Thymus (tissue), 11 donors: ENCODE data around the gene TTC34. TPM values are rescaled to one million over a fixed set of nuclear protein-coding genes. Genes with fewer than 3 reads are reported as not detected.
"Not testable (repeated sequence)": the region's sequence is repeated elsewhere in the genome, so short reads cannot be mapped to it uniquely, and the experiment has no call there.

Experiments
- DNase-seq, 9 donors: peaks; one replicate each; pipeline ENCODE4 v3.0.0-alpha.2; 2013; ENCODE audit warnings: low spot score in 9 of 9, low read depth in 6 of 9, missing footprints in 1 of 9
- H3K27ac ChIP-seq, 2 donors: one replicate each; pipeline ENCODE4 v1.5.1; 2013; ENCODE audit warnings: control low read depth in 1 of 2, low read depth in 1 of 2, low read length in 1 of 2, mild to moderate bottlenecking in 1 of 2, moderate library complexity in 1 of 2
- H3K27me3 ChIP-seq, 2 donors: one replicate each; pipeline ENCODE4 v1.5.1; 2013; ENCODE audit warnings: low read length in 1 of 2; ENCODE audit not compliant: control insufficient read depth in 2 of 2, insufficient read depth in 1 of 2
- H3K36me3 ChIP-seq, 2 donors: one replicate each; pipeline ENCODE4 v1.5.1; 2013; ENCODE audit warnings: low read length in 1 of 2, mild to moderate bottlenecking in 1 of 2, moderate library complexity in 1 of 2; ENCODE audit not compliant: control insufficient read depth in 2 of 2, insufficient read depth in 2 of 2
- H3K4me1 ChIP-seq, 2 donors: one replicate each; pipeline ENCODE4 v1.5.1; 2013; ENCODE audit warnings: low read length in 2 of 2; ENCODE audit not compliant: control insufficient read depth in 2 of 2, insufficient read depth in 2 of 2
- H3K4me3 ChIP-seq, 2 donors: one replicate each; pipeline ENCODE4 v1.5.1; 2013; ENCODE audit warnings: low read length in 2 of 2, control low read depth in 1 of 2, mild to moderate bottlenecking in 1 of 2
- H3K9me3 ChIP-seq, 2 donors: one replicate each; pipeline ENCODE4 v1.5.1; 2013; ENCODE audit warnings: low read length in 1 of 2, mild to moderate bottlenecking in 1 of 2; ENCODE audit not compliant: control insufficient read depth in 2 of 2, insufficient read depth in 1 of 2
- WGBS: extraction: QIAGEN DNeasy Blood & Tissue Kit; methylation state at CpG from one replicate; pipeline ENCODE4 v1.1.7; 2013; 5-methylcytosine and 5-hydroxymethylcytosine counted together
- polyA plus RNA-seq: library from polyadenylated mRNA; stranded (reverse); fragments of 200-250 nt; gene quantifications from one replicate; pipeline ENCODE4 v1.2.3, GENCODE V29; 2013
- total RNA-seq: library from RNA; stranded (reverse); fragments of 120-200 nt; gene quantifications from one replicate; pipeline ENCODE4 v1.2.4, GENCODE V29; 2013
- donor health status: healthy.

TTC34 gene
- total and polyA plus RNA-seq, 2 donors, result 0.09 to 0.34 TPM

GRCh38 chr1:2803086-2803930 is 1.8 kb upstream of the TTC34 start:
- H3K4me3 ChIP-seq, result no peak overlapping the region
- H3K36me3 ChIP-seq, result no peaks in the 10 kb centered on the region
- 92% methylated on average over 37 of the region's 37 CpGs for WGBS
- DNase-seq, result no peak
- no peaks in the 10 kb centered on the region for H3K4me1 ChIP-seq
- H3K27ac ChIP-seq, result no peak overlapping the region
- peaks cover 0 to 4% of the 10 kb centered on the region in 2 donors for H3K27me3 ChIP-seq
- H3K9me3 ChIP-seq, result no peaks in the 10 kb centered on the region

GRCh38 chr1:2802421-2802961 is 998 bp upstream of the TTC34 start:
- Histone ChIP-seq H3K36me3 (no peaks in the 10 kb centered on the region), H3K4me3 (no peak overlapping the region), H3K27me3 (peaks cover 0 to 4% of the 10 kb centered on the region in 2 donors), H3K27ac (no peak overlapping the region), H3K4me1 (no peaks in the 10 kb centered on the region), H3K9me3 (no peaks in the 10 kb centered on the region)
- WGBS, result 95% methylated on average over 10 of the region's 10 CpGs
- DNase-seq, result no peak

GRCh38 chr1:2801046-2801445 is 447 bp downstream of the TTC34 start:
- no peak for DNase-seq
- Histone ChIP-seq H3K27ac (no peak overlapping the region), H3K4me1 (no peaks in the 10 kb centered on the region), H3K4me3 (no peak overlapping the region), H3K9me3 (no peaks in the 10 kb centered on the region), H3K27me3 (peaks cover 0 to 4% of the 10 kb centered on the region in 2 donors), H3K36me3 (no peaks in the 10 kb centered on the region)
- WGBS, result 82% methylated on average over 11 of the region's 11 CpGs

- Histone ChIP-seq H3K9me3 (no peaks in the 10 kb centered on the region), H3K4me1 (no peaks in the 10 kb centered on the region), H3K27ac (no peak overlapping the region), H3K36me3 (no peaks in the 10 kb centered on the region), H3K27me3 (peaks cover 0 to under 1% of the 10 kb centered on the region in 2 donors), H3K4me3 (no peak overlapping the region)
- no peak for DNase-seq
- WGBS, result 80% methylated on average over 12 of the region's 12 CpGs
Observed at GRCh38 chr1:2800664-2801045, 838 bp downstream of the TTC34 start.

- H3K27me3 ChIP-seq, result no peaks in the 10 kb centered on the region
- DNase-seq, result no peak
- WGBS, result 93% methylated on average over 49 of the region's 49 CpGs
- no peaks in the 10 kb centered on the region for H3K4me1 ChIP-seq
- no peak overlapping the region for H3K4me3 ChIP-seq
- no peaks in the 10 kb centered on the region for H3K36me3 ChIP-seq
- H3K27ac ChIP-seq, result no peak overlapping the region
- H3K9me3 ChIP-seq, result no peaks in the 10 kb centered on the region
Observed at GRCh38 chr1:2799811-2800663, 1.5 kb downstream of the TTC34 start.

GRCh38 chr1:2798958-2799357 is 2.5 kb downstream of the TTC34 start:
- WGBS, result 98% methylated on average over 7 of the region's 7 CpGs
- H3K4me1 ChIP-seq, H3K27ac ChIP-seq, H3K4me3 ChIP-seq, DNase-seq, H3K9me3 ChIP-seq, H3K27me3 ChIP-seq, H3K36me3 ChIP-seq: not testable (repeated sequence)

GRCh38 chr1:2797741-2798016 is 3.8 kb downstream of the TTC34 start:
- Histone ChIP-seq H3K9me3 (no peaks in the 10 kb centered on the region), H3K27me3 (no peaks in the 10 kb centered on the region)

GRCh38 chr1:2796890-2797740 is 4.4 kb downstream of the TTC34 start:
- Histone ChIP-seq H3K36me3 (no peaks in the 10 kb centered on the region), H3K27ac (no peak overlapping the region), H3K9me3 (peaks cover 0 to 2% of the 10 kb centered on the region in 2 donors), H3K4me3 (no peak overlapping the region), H3K4me1 (no peaks in the 10 kb centered on the region), H3K27me3 (no peaks in the 10 kb centered on the region)
- no peak for DNase-seq
- WGBS, result 60% methylated on average over 19 of the region's 19 CpGs

More at GRCh38 chr1:2797741-2798016, 3.8 kb downstream of the TTC34 start:
- Histone ChIP-seq H3K4me3 (no peak overlapping the region), H3K36me3 (no peaks in the 10 kb centered on the region), H3K4me1 (no peaks in the 10 kb centered on the region), H3K27ac (no peak overlapping the region)
- 70% methylated on average over 6 of the region's 6 CpGs for WGBS
- no peak for DNase-seq
